Natural killer cell (primary cell): ENCODE data around the gene GINS1. TPM values are rescaled to one million over a fixed set of nuclear protein-coding genes. Genes with fewer than 3 reads are reported as not detected.

Experiments
- ATAC-seq, 3 donors: fragments of 150-1000 bp in 2 of 3; fragments of 200-7000 bp in 1 of 3; cut with Tn5 transposase; 1 replicate in 1 of 3; 2 replicates in 2 of 3; pipeline ENCODE4 v1.10.0; 2021; ENCODE audit warnings: mild to moderate bottlenecking in 2 of 3, moderate library complexity in 2 of 3
- DNase-seq, 2 donors: peaks; one replicate each; pipeline versions ENCODE4 v3.0.0 to v3.0.0-alpha.2; 2013 to 2021; ENCODE audit warnings: mixed read lengths in 1 of 2
- H3K27ac ChIP-seq: one replicate; pipeline ENCODE4 v1.5.1; 2013; ENCODE audit warnings: mild to moderate bottlenecking, low read length
- H3K27me3 ChIP-seq: one replicate; pipeline ENCODE4 v1.6.1; 2013; ENCODE audit warnings: low read length; ENCODE audit not compliant: control insufficient read depth, insufficient read depth
- H3K36me3 ChIP-seq: one replicate; pipeline ENCODE4 v1.6.1; 2013; ENCODE audit warnings: low read length; ENCODE audit not compliant: control insufficient read depth, insufficient read depth
- H3K4me1 ChIP-seq: one replicate; pipeline ENCODE4 v1.6.1; 2013; ENCODE audit warnings: low read length; ENCODE audit not compliant: control insufficient read depth, insufficient read depth
- H3K4me3 ChIP-seq: one replicate; pipeline ENCODE4 v1.5.1; 2013; ENCODE audit warnings: low read length
- H3K9me3 ChIP-seq: one replicate; pipeline ENCODE4 v1.6.1; 2013; ENCODE audit warnings: low read length; ENCODE audit not compliant: control insufficient read depth, insufficient read depth
- H3K27ac Mint-ChIP-seq, 2 donors: one replicate each; pipeline ENCODE4 v1.8.0; 2022; ENCODE audit warnings: mild to moderate bottlenecking in 2 of 2, mixed read lengths in 2 of 2, moderate library complexity in 1 of 2
- H3K27me3 Mint-ChIP-seq, 2 donors: one replicate each; pipeline ENCODE4 v1.8.0; 2022; ENCODE audit warnings: low read depth in 2 of 2, mixed read lengths in 2 of 2
- H3K36me3 Mint-ChIP-seq: one replicate; pipeline ENCODE4 v1.8.0; 2022; ENCODE audit warnings: mixed read lengths
- H3K4me1 Mint-ChIP-seq, 2 donors: one replicate each; pipeline ENCODE4 v1.8.0; 2022; ENCODE audit warnings: mixed read lengths in 2 of 2
- H3K4me3 Mint-ChIP-seq: one replicate; pipeline ENCODE4 v1.8.0; 2022; ENCODE audit warnings: mild to moderate bottlenecking, moderate library complexity, mixed read lengths
- H3K9me3 Mint-ChIP-seq, 2 donors: one replicate each; pipeline ENCODE4 v1.8.0; 2022; ENCODE audit warnings: mixed read lengths in 2 of 2
- CTCF ChIP-seq: fragments of 200-600 bp; IDR thresholded peaks from one replicate; pipeline ENCODE4 v1.8.0; 2022; ENCODE audit warnings: antibody characterized with exemption
- WGBS: methylation state at CpG from one replicate; pipeline ENCODE4 v1.1.7; 2013; ENCODE audit warnings: missing lambda C conversion rate; ENCODE audit not compliant: insufficient coverage; 5-methylcytosine and 5-hydroxymethylcytosine counted together
- intact Hi-C: fragments of 100-400 bp; cut with micrococcal nuclease; formaldehyde crosslinking; loops from one replicate; pipeline ENCODE4 v1.14.2; 2022
- total RNA-seq, 4 donors: library from RNA; stranded (reverse); fragments of 120-200 nt in 1 of 4; gene quantifications; one replicate each; pipeline versions ENCODE4 v1.2.3 to v1.2.4, GENCODE V29; 2013 to 2022

Gene GINS1
- total RNA-seq, 3 donors from 2014 or later (not counting 1 experiment from before 2014, with no cell fraction given): 1.3 to 1.5 (median 1.4) TPM

- ATAC-seq: no peak
Measured at GRCh38 chr20:25484911-25485511, 77.5 kb downstream of the GINS1 start.

GRCh38 chr20:25485872-25486271, 78.4 kb downstream of the GINS1 start:
- no peak overlapping the region for H3K4me3 Mint-ChIP-seq
- Histone ChIP-seq H3K27ac (no peak overlapping the region), H3K4me3 (no peak overlapping the region), H3K36me3 (no peaks in the 10 kb centered on the region), H3K9me3 (no peaks in the 10 kb centered on the region), H3K27me3 (no peaks in the 10 kb centered on the region), H3K4me1 (no peaks in the 10 kb centered on the region)
- no peaks in the 10 kb centered on the region for H3K36me3 Mint-ChIP-seq
- no peaks in the 10 kb centered on the region for H3K9me3 Mint-ChIP-seq
- H3K4me1 Mint-ChIP-seq: peaks cover 17 to 18% of the 10 kb centered on the region in 2 donors
- ATAC-seq: no peak
- peaks cover 4 to 25% of the 10 kb centered on the region in 2 donors for H3K27me3 Mint-ChIP-seq
- DNase-seq: no peak
- intact Hi-C loops: no loop called here
- TF ChIP-seq CTCF: no peak
- H3K27ac Mint-ChIP-seq: peak overlapping the region in 1 of 2 donors; percentile 22
- no CpG with 5 or more reads among the region's 2 CpGs for WGBS

More at GRCh38 chr20:25484911-25485511, 77.5 kb downstream of the GINS1 start:
- intact Hi-C loops: no loop called here
- Mint-ChIP-seq H3K27ac (no peak overlapping the region), H3K9me3 (no peaks in the 10 kb centered on the region), H3K4me3 (no peak overlapping the region), H3K27me3 (peaks cover 4 to 25% of the 10 kb centered on the region in 2 donors), H3K4me1 (peaks cover 17 to 18% of the 10 kb centered on the region in 2 donors), H3K36me3 (no peaks in the 10 kb centered on the region)
- WGBS: 25% methylated on average over 11 of the region's 12 CpGs
- no peak for TF ChIP-seq CTCF
- Histone ChIP-seq H3K4me1 (no peaks in the 10 kb centered on the region), H3K27ac (no peak overlapping the region), H3K4me3 (no peak overlapping the region), H3K36me3 (no peaks in the 10 kb centered on the region), H3K9me3 (no peaks in the 10 kb centered on the region), H3K27me3 (no peaks in the 10 kb centered on the region)
- peak in 1 of 2 donors; percentile 18 for DNase-seq

GRCh38 chr20:25486377-25486776, 78.9 kb downstream of the GINS1 start:
- Mint-ChIP-seq H3K9me3 (no peaks in the 10 kb centered on the region), H3K27ac (peak overlapping the region in 1 of 2 donors; percentile 22), H3K36me3 (no peaks in the 10 kb centered on the region), H3K27me3 (peaks cover 4 to 25% of the 10 kb centered on the region in 2 donors), H3K4me3 (no peak overlapping the region), H3K4me1 (peaks cover 17 to 18% of the 10 kb centered on the region in 2 donors)
- no peaks in the 10 kb centered on the region for H3K36me3 ChIP-seq
- 11% methylated on average over 9 of the region's 9 CpGs for WGBS
- no peak for TF ChIP-seq CTCF
- no peaks in the 10 kb centered on the region for H3K9me3 ChIP-seq
- no peak overlapping the region for H3K27ac ChIP-seq
- no peaks in the 10 kb centered on the region for H3K27me3 ChIP-seq
- H3K4me1 ChIP-seq: no peaks in the 10 kb centered on the region
- ATAC-seq: no peak
- intact Hi-C loops: no loop called here
- DNase-seq: no peak
- H3K4me3 ChIP-seq: no peak overlapping the region

- Mint-ChIP-seq H3K4me1 (peaks cover 17 to 18% of the 10 kb centered on the region in 2 donors), H3K4me3 (no peak overlapping the region), H3K9me3 (no peaks in the 10 kb centered on the region), H3K27ac (no peak overlapping the region), H3K27me3 (peaks cover 4 to 25% of the 10 kb centered on the region in 2 donors), H3K36me3 (no peaks in the 10 kb centered on the region)
- TF ChIP-seq CTCF: no peak
- intact Hi-C loops: no loop called here
- H3K36me3 ChIP-seq: no peaks in the 10 kb centered on the region
- DNase-seq (no peak), ATAC-seq (no peak)
- H3K4me3 ChIP-seq: no peak overlapping the region
- no peaks in the 10 kb centered on the region for H3K27me3 ChIP-seq
- H3K9me3 ChIP-seq: no peaks in the 10 kb centered on the region
- H3K4me1 ChIP-seq: no peaks in the 10 kb centered on the region
- WGBS: 86% methylated on average over 1 of the region's 2 CpGs
- no peak overlapping the region for H3K27ac ChIP-seq
Measured at GRCh38 chr20:25487306-25487705, 79.8 kb downstream of the GINS1 start.
